Measurements from ENCODE around the gene OSBPL10.

OSBPL10 gene

DNA sequence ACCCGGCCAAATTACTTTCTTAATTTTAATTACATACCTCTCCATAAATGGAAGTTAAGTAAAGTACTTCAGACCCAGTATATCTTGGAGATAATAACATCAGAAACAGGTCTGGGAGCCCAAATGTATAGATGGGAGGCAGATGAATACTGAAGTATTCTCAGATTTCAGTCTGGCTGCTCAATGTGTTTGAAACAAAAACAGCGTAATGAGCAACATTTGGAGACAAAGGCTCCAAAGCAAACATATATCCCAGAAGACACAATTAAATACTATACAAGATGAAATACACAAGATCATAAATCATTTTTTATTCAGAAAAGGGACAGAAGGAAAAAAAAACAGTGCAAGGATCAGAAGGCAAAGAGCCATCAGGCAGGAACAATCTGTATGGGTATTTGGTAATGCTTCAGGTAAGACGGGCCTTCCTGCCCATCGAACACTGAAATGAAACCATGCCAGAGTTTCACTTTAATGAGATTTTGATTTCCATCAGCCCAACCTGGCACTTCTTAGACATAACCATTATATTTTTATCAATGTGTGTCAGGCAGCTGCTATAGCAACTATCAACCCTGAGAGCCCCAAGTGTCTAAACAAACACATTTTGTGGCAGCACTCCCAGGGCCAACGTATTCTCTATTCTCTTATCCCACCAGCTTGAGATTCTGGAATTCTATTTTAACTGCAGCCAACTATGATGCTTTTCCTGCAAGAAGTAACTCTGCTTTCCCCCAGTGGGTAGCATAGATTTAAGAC lies 237.6 kb downstream of the OSBPL10 start:
- Histone ChIP-seq H3K79me2 (ENCODE audit: insufficient read depth, low read length) (no peaks in the 10 kb centered on the region), H3K4me2 (ENCODE audit: low read length) (no peak overlapping the region), H3K9me3 (ENCODE audit: low read length) (no peaks in the 10 kb centered on the region), H3K9me2 (ENCODE audit: low read depth, low read length) (no peaks in the 10 kb centered on the region), H3F3A (ENCODE audit: insufficient read depth, low read length) (no peaks in the 10 kb centered on the region), H3K4me1 (ENCODE audit: insufficient read depth, low read length, severe bottlenecking) (no peaks in the 10 kb centered on the region), H3K4me3 (ENCODE audit: low read depth, low read length, poor library complexity, severe bottlenecking) (no peak overlapping the region), H3K27me3 (ENCODE audit: insufficient read depth, low read length) (no peaks in the 10 kb centered on the region), H2AFZ (ENCODE audit: low read length) (no peak overlapping the region), H4K20me1 (ENCODE audit: insufficient read depth, low read length) (no peaks in the 10 kb centered on the region), H3K27ac (ENCODE audit: low read depth, low read length, poor library complexity, severe bottlenecking) (no peak overlapping the region), H3K9ac (ENCODE audit: low read length) (no peak overlapping the region), H3K36me3 (ENCODE audit: insufficient read depth, low read length) (peaks cover 58% of the 10 kb centered on the region)
- no peak for TF ChIP-seq CTCF (IDR thresholded peaks at IDR 0.05; ENCODE audit: low read length)
- no peak for TF ChIP-seq EZH2 (IDR thresholded peaks at IDR 0.05; ENCODE audit: borderline replicate concordance, low read length)

DNA sequence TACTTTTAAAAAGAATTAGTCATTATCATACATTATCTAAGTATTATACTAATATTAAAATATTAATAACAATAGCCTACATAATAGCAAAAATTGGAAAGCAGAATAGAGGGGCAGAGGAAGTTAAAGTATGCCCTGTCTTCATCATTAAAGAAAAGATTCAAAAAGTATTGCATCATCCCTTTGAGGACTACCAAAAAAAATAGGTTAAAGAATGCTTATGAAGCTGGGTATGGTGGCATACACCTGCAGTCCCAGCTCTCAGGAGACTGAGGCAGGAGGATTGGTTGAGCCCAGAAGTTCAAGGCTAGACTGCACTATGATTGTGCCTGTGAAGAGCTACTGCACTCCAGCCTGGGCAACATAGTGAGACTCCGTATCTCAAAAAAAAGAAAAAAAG lies 240.7 kb downstream of the OSBPL10 start:
- no peaks in the 10 kb centered on the region for H4K20me1 ChIP-seq (ENCODE audit: insufficient read depth, low read length)
- H3F3A ChIP-seq (ENCODE audit: insufficient read depth, low read length): no peaks in the 10 kb centered on the region
- peaks cover 43% of the 10 kb centered on the region for H3K36me3 ChIP-seq (ENCODE audit: insufficient read depth, low read length)
- TF ChIP-seq EZH2 (IDR thresholded peaks at IDR 0.05; ENCODE audit: borderline replicate concordance, low read length) (no peak), CTCF (IDR thresholded peaks at IDR 0.05; ENCODE audit: low read length) (no peak)
- no peaks in the 10 kb centered on the region for H3K9me2 ChIP-seq (ENCODE audit: low read depth, low read length)
- no peak overlapping the region for H3K27ac ChIP-seq (ENCODE audit: low read depth, low read length, poor library complexity, severe bottlenecking)
- no peak overlapping the region for H3K4me3 ChIP-seq (ENCODE audit: low read depth, low read length, poor library complexity, severe bottlenecking)
- H3K9ac ChIP-seq (ENCODE audit: low read length): no peak overlapping the region
- no peaks in the 10 kb centered on the region for H3K9me3 ChIP-seq (ENCODE audit: low read length)
- H3K27me3 ChIP-seq (ENCODE audit: insufficient read depth, low read length): no peaks in the 10 kb centered on the region
- no peaks in the 10 kb centered on the region for H3K4me1 ChIP-seq (ENCODE audit: insufficient read depth, low read length, severe bottlenecking)
- no peak overlapping the region for H2AFZ ChIP-seq (ENCODE audit: low read length)
- no peak overlapping the region for H3K4me2 ChIP-seq (ENCODE audit: low read length)
- H3K79me2 ChIP-seq (ENCODE audit: insufficient read depth, low read length): no peaks in the 10 kb centered on the region

DNA sequence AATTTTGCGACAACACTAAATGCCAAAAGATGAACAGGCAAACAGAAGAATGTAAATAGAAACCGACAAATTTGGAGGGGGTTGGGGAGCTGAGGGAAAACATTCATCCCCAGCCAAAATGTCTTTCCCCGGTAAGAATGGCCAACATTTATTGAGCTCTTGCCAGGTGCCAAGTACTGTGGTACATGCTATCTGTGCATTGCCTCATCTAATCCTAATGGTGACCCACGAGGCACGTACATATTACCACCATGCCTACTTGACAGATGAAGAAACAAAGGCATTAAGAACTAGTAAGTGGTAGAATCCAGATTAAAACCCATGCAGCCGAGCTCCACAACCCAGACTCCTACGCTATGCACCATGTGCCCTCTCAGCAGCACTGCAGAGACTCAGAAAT lies 242.7 kb downstream of the OSBPL10 start:
- Histone ChIP-seq H3K9me2 (ENCODE audit: low read depth, low read length) (no peaks in the 10 kb centered on the region), H3K4me3 (ENCODE audit: low read depth, low read length, poor library complexity, severe bottlenecking) (no peak overlapping the region), H3K4me2 (ENCODE audit: low read length) (no peak overlapping the region), H3F3A (ENCODE audit: insufficient read depth, low read length) (no peaks in the 10 kb centered on the region), H3K4me1 (ENCODE audit: insufficient read depth, low read length, severe bottlenecking) (no peaks in the 10 kb centered on the region), H4K20me1 (ENCODE audit: insufficient read depth, low read length) (no peaks in the 10 kb centered on the region), H3K27me3 (ENCODE audit: insufficient read depth, low read length) (no peaks in the 10 kb centered on the region), H3K9ac (ENCODE audit: low read length) (no peak overlapping the region), H2AFZ (ENCODE audit: low read length) (no peak overlapping the region), H3K79me2 (ENCODE audit: insufficient read depth, low read length) (no peaks in the 10 kb centered on the region), H3K27ac (ENCODE audit: low read depth, low read length, poor library complexity, severe bottlenecking) (no peak overlapping the region), H3K36me3 (ENCODE audit: insufficient read depth, low read length) (peaks cover 35% of the 10 kb centered on the region), H3K9me3 (ENCODE audit: low read length) (no peaks in the 10 kb centered on the region)
- no peak for TF ChIP-seq EZH2 (IDR thresholded peaks at IDR 0.05; ENCODE audit: borderline replicate concordance, low read length)
- TF ChIP-seq CTCF (IDR thresholded peaks at IDR 0.05; ENCODE audit: low read length): no peak

Measured in OCI-LY1 (cell line).